K562 (cell line): ENCODE results near the gene RBPJL. TPM values are rescaled to one million over a fixed set of nuclear protein-coding genes. Genes with fewer than 3 reads are reported as not detected.

Experiments used
- ARHGAP35 ChIP-seq: fragments of 450-650 bp; IDR thresholded peaks from 2 replicates; pipeline ENCODE4 v1.6.1; 2018; ENCODE audit not compliant: partially characterized antibody
- ARNT ChIP-seq, 2 experiments: fragments of 450-650 bp; IDR thresholded peaks; 2 replicates each; pipeline ENCODE4 v1.6.1; 2016; ENCODE audit warnings: mild to moderate bottlenecking in 1 of 2
- ATF7 ChIP-seq: fragments of 450-650 bp; IDR thresholded peaks from 2 replicates; pipeline ENCODE4 v1.7.1; 2014; ENCODE audit warnings: mild to moderate bottlenecking, moderate library complexity
- BRCA1 ChIP-seq, 2 experiments: fragments of 450-650 bp in 1 of 2; sonication (generic) in 1 of 2; formaldehyde crosslinking in 1 of 2; IDR thresholded peaks; 2 replicates each; pipeline versions ENCODE4 v1.5.0 to v1.6.1; 2017 to 2020; ENCODE audit warnings: mild to moderate bottlenecking in 1 of 2, missing genetic modification reagents in 1 of 2
- CBX3 ChIP-seq, 2 experiments: IDR thresholded peaks; 1 replicate in 1 of 2; 2 replicates in 1 of 2; pipeline ENCODE4 v1.6.1; 2012; ENCODE audit warnings: inconsistent platforms in 2 of 2, low read length in 2 of 2, borderline replicate concordance in 1 of 2, control low read depth in 1 of 2
- CHD1 ChIP-seq: fragments of 200-600 bp; sonication (generic); IDR thresholded peaks from one replicate; pipeline ENCODE4 v1.6.1; 2012; ENCODE audit warnings: mild to moderate bottlenecking, moderate library complexity, low read length, inconsistent platforms
- CHD4 ChIP-seq: fragments of 200-600 bp; sonication (generic); IDR thresholded peaks from 3 replicates; pipeline ENCODE4 v1.6.1; 2012; ENCODE audit warnings: low read depth, mild to moderate bottlenecking, mixed read lengths, low read length, inconsistent platforms; ENCODE audit not compliant: insufficient read depth, insufficient replicate concordance, poor library complexity, severe bottlenecking
- GTF2F1 ChIP-seq: IDR thresholded peaks from 2 replicates; pipeline ENCODE4 v1.6.1; 2011; ENCODE audit warnings: low read depth, low read length, improper control_type of control experiment
- NR2C1 ChIP-seq, 2 experiments: fragments of 450-650 bp; IDR thresholded peaks; 2 replicates each; pipeline ENCODE4 v1.6.1; 2017; ENCODE audit warnings: mild to moderate bottlenecking in 2 of 2, antibody characterized with exemption in 1 of 2, inconsistent platforms in 1 of 2, missing compliant biosample characterization in 1 of 2, missing genetic modification characterization in 1 of 2
- OTX1 ChIP-seq: fragments of 450-650 bp; formaldehyde crosslinking; IDR thresholded peaks from 2 replicates; pipeline ENCODE4 v1.4.0; 2022; ENCODE audit warnings: mild to moderate bottlenecking
- PCBP1 ChIP-seq: fragments of 200-400 bp; formaldehyde crosslinking; IDR thresholded peaks from 2 replicates; pipeline ENCODE4 v1.6.1; 2018; ENCODE audit warnings: mild to moderate bottlenecking, low read depth, low read length; ENCODE audit not compliant: poor library complexity, severe bottlenecking
- POLR2H ChIP-seq: IDR thresholded peaks from 2 replicates; pipeline ENCODE4 v1.6.1; 2016; ENCODE audit warnings: missing genetic modification characterization, low read depth, mild to moderate bottlenecking, control low read depth, missing compliant biosample characterization, moderate library complexity
- PRMT5 ChIP-seq: sonication (generic); formaldehyde crosslinking; IDR thresholded peaks from 2 replicates; pipeline ENCODE4 v1.5.0; 2020; ENCODE audit warnings: missing genetic modification reagents
- TGIF2 ChIP-seq: sonication (generic); formaldehyde crosslinking; IDR thresholded peaks from 2 replicates; pipeline ENCODE4 v1.8.1; 2022; ENCODE audit warnings: mild to moderate bottlenecking, missing genetic modification reagents, moderate library complexity
- polyA plus RNA-seq, 8 experiments: library from polyadenylated mRNA; depleted of rRNA in 4 of 8; stranded (reverse) in 5 of 8; unstranded in 3 of 8; fragments of >200 nt; fragmentation: Nextera tagmentation in 2 of 8; fragmentation: Illumina TruSeq in 1 of 8; extraction: Ambion mirVana in 2 of 8; extraction: Trizol in 1 of 8; gene quantifications; 2 replicates each; pipeline versions ENCODE4 v1.2.1 to v1.2.3, GENCODE V29; 2011 to 2014; ENCODE audit warnings: inconsistent platforms in 1 of 8, missing spikeins in 1 of 8
- total RNA-seq, 7 experiments: library from RNA; depleted of rRNA in 6 of 7; stranded (reverse); fragments of >200 nt in 6 of 7; fragmentation: Illumina TruSeq in 2 of 7; extraction: Trizol in 2 of 7; gene quantifications; 2 replicates each; pipeline versions ENCODE4 v1.2.1 to v1.2.3, GENCODE V29; 2011 to 2021; ENCODE audit warnings: low replicate concordance in 1 of 7
- TF ChIP-seq, protein P1 (sequence below): sonication (generic); formaldehyde crosslinking; IDR thresholded peaks from 2 replicates; pipeline ENCODE4 v1.4.0; 2020; ENCODE audit warnings: mild to moderate bottlenecking, missing genetic modification reagents
- TF ChIP-seq, protein P2 (sequence below): fragments of 450-650 bp; IDR thresholded peaks from 2 replicates; pipeline ENCODE4 v1.6.1; 2016; ENCODE audit warnings: antibody characterized with exemption
- TF ChIP-seq, protein P3 (sequence below): sonication (generic); formaldehyde crosslinking; IDR thresholded peaks from 2 replicates; pipeline ENCODE4 v1.9.0; 2022; ENCODE audit warnings: mild to moderate bottlenecking, missing genetic modification reagents
- TF ChIP-seq, protein P4 (sequence below), 2 experiments: fragments of 450-650 bp; IDR thresholded peaks; 2 replicates each; pipeline ENCODE4 v1.6.1; 2016
- TF ChIP-seq, protein P5 (sequence below): fragments of 250-450 bp; sonication (Bioruptor Pico); IDR thresholded peaks from 2 replicates; pipeline ENCODE4 v1.5.1; 2021; ENCODE audit warnings: mild to moderate bottlenecking

Gene RBPJL
- total and polyA plus RNA-seq, 9 of the 15 experiments (the other 6 are each of a cell fraction or from before 2014, with no cell fraction given), result not detected

DNA sequence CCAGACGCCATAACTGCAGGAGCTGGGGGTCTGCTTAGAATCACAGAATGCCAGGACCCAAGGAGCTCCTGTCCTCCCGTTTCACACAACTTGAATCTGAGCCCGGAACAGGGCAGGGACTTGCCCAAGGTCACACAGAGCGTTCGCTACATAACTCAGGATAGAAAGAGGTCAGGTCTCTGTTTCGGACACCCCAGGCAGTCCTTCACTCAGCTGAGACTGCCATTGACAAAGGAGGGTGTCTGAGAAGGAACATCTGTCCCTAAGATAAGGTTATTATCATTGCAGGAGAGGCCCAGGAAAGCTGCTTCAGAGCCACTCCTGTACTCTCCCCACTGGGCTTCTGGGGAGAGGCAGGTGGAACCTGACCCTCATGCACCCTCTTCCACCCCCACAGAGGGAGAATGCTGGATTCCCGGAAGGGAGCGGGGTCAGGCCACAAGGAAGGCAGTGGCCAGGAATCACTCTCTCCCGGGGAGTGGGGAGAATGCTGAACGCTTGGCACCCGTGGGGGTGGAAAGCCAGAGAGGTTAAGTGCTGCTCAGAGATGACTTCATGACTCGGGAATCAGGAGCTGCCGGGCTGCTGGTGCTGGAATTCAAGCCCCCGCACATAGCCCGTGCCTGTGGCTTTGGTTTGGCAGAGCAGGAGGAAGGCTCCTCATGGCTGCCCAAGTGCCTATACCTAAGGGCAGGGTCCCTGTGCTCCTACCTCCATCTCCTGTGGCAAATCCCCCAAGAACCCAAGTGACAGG is 30.9 kb downstream of the RBPJL start (continued):
- 0 out of 2 replicates have a peak, but pooled peaks have one; percentile 12 for TF ChIP-seq NR2C1 (IDR thresholded peaks at IDR 0.05)
- TF ChIP-seq NR2C1 (tag; IDR thresholded peaks at IDR 0.05), result no peak; the same call in none of the 2 replicates
- no peak for TF ChIP-seq OTX1 (CRISPR knock-in tag)
- no peak for TF ChIP-seq CHD1
- TF ChIP-seq ARHGAP35, result no peak
- TF ChIP-seq GTF2F1, result no peak
- no peak for TF ChIP-seq PRMT5
- TF ChIP-seq, protein P1, sequence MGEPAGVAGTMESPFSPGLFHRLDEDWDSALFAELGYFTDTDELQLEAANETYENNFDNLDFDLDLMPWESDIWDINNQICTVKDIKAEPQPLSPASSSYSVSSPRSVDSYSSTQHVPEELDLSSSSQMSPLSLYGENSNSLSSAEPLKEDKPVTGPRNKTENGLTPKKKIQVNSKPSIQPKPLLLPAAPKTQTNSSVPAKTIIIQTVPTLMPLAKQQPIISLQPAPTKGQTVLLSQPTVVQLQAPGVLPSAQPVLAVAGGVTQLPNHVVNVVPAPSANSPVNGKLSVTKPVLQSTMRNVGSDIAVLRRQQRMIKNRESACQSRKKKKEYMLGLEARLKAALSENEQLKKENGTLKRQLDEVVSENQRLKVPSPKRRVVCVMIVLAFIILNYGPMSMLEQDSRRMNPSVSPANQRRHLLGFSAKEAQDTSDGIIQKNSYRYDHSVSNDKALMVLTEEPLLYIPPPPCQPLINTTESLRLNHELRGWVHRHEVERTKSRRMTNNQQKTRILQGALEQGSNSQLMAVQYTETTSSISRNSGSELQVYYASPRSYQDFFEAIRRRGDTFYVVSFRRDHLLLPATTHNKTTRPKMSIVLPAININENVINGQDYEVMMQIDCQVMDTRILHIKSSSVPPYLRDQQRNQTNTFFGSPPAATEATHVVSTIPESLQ (CRISPR knock-in tag), result peak; percentile 73; the same call in 1 of the 2 replicates
- no peak for TF ChIP-seq CHD4
- no peak for TF ChIP-seq POLR2H
- TF ChIP-seq, protein P2, sequence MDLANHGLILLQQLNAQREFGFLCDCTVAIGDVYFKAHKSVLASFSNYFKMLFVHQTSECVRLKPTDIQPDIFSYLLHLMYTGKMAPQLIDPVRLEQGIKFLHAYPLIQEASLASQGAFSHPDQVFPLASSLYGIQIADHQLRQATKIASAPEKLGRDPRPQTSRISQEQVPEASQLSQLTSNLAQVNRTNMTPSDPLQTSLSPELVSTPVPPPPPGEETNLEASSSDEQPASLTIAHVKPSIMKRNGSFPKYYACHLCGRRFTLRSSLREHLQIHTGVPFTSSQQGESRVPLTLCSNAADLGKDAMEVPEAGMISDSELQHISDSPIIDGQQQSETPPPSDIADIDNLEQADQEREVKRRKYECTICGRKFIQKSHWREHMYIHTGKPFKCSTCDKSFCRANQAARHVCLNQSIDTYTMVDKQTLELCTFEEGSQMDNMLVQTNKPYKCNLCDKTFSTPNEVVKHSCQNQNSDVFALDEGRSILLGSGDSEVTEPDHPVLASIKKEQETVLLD, result peak; percentile 83; the same call in 1 of the 2 replicates
- no peak for TF ChIP-seq ARNT (IDR thresholded peaks at IDR 0.05)
- TF ChIP-seq CBX3 (IDR thresholded peaks at IDR 0.05; ENCODE audit: borderline replicate concordance in 1 of 2, low read length in 2 of 2), result peak in 1 of 2 experiments; percentile 35; a peak in 1 of 3 replicates
- TF ChIP-seq, protein P3, sequence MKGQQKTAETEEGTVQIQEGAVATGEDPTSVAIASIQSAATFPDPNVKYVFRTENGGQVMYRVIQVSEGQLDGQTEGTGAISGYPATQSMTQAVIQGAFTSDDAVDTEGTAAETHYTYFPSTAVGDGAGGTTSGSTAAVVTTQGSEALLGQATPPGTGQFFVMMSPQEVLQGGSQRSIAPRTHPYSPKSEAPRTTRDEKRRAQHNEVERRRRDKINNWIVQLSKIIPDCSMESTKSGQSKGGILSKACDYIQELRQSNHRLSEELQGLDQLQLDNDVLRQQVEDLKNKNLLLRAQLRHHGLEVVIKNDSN, result no peak
- TF ChIP-seq, protein P4, sequence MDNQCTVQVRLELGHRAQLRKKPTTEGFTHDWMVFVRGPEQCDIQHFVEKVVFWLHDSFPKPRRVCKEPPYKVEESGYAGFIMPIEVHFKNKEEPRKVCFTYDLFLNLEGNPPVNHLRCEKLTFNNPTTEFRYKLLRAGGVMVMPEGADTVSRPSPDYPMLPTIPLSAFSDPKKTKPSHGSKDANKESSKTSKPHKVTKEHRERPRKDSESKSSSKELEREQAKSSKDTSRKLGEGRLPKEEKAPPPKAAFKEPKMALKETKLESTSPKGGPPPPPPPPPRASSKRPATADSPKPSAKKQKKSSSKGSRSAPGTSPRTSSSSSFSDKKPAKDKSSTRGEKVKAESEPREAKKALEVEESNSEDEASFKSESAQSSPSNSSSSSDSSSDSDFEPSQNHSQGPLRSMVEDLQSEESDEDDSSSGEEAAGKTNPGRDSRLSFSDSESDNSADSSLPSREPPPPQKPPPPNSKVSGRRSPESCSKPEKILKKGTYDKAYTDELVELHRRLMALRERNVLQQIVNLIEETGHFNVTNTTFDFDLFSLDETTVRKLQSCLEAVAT (IDR thresholded peaks at IDR 0.05), result no peak
- TF ChIP-seq ATF7, result peak; percentile 51
- TF ChIP-seq PCBP1, result no peak
- TF ChIP-seq, protein P5, sequence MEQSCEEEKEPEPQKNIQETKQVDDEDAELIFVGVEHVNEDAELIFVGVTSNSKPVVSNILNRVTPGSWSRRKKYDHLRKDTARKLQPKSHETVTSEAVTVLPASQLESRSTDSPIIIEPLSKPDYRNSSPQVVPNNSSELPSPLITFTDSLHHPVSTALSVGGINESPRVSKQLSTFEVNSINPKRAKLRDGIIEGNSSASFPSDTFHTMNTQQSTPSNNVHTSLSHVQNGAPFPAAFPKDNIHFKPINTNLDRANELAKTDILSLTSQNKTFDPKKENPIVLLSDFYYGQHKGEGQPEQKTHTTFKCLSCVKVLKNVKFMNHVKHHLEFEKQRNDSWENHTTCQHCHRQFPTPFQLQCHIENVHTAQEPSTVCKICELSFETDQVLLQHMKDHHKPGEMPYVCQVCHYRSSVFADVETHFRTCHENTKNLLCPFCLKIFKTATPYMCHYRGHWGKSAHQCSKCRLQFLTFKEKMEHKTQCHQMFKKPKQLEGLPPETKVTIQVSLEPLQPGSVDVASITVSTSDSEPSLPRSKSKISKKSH, result no peak
- no peak for TF ChIP-seq BRCA1 (IDR thresholded peaks at IDR 0.05)
- no peak for TF ChIP-seq BRCA1 (CRISPR knock-in tag; IDR thresholded peaks at IDR 0.05)
- TF ChIP-seq TGIF2 (CRISPR knock-in tag), result no peak; the same call in 1 of the 2 replicates
